CD4-positive, alpha-beta T cell treated with Interleukin-15 for 1 hour (primary cell): ENCODE data around the gene BMAL2.

Source experiments
- DNase-seq: peaks from one replicate; pipeline ENCODE4 v3.0.0-alpha.2; 2020

The BMAL2 gene

DNA sequence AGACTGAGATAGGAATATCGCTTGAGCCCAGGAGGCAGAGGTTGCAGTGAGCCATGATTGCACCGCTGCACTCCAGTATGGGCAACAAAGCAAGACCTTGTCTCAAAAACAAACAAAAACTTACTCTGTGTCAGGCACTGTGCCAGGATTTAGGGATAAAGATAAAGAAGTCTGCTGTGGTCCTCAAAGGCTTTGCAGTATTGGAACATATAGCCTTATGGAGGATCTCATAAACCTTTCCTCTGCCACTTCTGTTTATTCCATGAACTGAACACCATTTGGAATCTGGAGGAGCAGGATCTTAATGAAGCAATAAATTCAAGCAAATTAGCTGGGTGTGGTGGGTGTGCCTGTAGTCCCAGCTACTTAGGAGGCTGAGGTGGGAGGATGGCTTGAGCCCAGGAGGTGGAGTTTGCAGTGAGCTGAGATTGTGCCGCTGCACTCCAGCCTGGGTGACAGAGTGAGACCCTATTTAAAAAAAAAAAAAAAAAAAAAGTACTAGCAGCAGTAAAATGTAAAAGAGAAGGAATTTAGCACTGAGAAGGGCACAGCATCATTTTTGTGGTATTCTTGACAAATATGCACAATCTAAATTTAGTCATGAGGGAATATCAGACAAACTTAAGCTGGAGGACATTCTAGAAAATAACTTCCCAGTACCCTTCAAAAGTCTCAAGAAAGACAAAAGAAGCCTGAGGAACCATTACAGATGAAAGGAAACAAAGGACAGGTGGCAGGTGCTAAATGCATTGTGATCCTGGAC, 27.1 kb downstream of the BMAL2 start:
- no peak for DNase-seq

DNA sequence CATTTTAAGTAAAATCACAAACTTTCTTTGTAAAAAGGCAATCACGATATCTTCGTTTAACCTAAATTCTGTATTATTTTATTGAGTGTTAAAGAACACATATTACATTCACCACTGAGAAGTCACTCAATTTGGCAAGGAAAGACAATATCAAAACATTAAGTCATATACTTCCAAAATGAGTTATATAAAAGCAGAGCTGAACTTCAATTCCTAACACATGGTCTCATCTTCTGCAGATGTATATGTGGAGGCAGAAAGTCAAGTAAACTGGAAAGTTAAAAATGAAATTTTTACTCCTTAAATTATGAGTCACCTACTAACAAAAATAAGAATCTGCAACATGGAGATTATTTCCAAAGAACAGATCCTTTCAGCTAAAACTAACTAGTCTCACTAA, 28.7 kb downstream of the BMAL2 start:
- no peak for DNase-seq

DNA sequence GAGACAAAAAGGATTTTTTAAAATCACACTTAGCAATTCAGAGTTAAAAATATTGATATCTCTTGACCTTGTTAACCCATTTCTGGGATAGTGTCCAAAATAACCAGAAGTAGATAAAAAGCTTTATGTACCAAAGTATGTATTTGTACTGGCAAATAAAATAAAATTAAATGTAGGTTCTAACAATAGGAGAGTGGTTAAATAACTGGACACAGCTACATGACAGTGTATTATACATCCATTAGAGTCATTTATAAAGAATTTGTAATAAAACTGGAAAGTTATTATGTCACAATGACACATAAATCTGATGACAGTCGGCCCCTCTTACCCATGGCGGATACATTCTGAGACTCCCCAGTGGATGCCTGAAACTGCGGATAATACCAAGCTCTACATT, 34.0 kb downstream of the BMAL2 start:
- no peak for DNase-seq

DNA sequence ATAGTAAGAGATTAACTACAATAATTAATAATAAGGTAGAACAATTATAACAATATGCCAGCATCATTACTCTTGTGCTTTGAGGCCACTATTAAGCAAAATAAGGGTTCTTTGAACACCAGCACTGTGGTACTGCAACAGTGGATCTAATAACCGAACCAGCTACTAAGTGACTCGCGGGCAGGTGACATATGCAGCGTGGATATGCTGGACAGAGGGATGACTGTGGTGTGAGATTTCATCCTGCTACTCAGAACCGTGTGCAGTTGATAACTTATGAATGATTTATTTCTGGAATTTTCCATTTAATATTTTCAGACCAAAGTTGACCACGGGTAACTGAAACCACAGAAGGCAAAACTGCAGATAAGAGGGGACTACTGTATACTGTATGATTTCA, 34.4 kb downstream of the BMAL2 start:
- no peak for DNase-seq

DNA sequence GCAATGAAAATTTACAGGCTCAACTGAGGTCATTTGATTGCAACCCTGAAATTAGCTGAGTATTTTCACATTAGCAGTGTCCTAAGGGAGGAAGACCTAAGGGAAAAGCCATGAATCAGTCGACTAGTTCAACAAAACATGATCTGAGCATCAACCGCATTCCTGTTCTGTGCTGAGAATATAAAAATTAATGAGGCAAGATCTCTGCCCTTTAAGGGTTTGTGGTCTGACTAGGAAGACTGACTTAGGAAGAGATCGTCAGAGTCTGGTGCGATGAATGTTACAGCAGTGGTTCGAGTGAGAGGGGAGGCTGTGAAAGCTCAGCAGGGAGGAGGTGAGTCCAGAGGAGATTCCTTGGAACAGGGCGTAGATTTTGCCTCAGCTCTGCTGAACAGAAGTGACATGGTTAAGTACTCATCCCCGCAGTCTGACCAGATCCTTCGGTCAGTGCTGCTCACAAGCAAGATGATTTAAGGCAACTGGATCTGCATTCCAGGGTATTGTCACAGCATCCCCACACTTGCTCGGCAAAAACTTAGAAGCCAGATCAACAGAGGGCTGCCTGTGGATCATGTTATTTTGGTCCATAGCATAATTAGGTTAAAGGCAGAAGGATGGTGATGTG, 49.6 kb downstream of the BMAL2 start:
- no peak for DNase-seq
